Common myeloid progenitor, CD34-positive (primary cell): Measurements from ENCODE around the gene GID8.

ENCODE experiments used
- CTCF ChIA-PET: fragments of 350-600 bp; sonication (Branson Sonifier 250); formaldehyde crosslinking; loops from one replicate; lab custom pipeline; 2021; ENCODE audit warnings: antibody characterized with exemption; lab: Charles Lee
- POLR2A ChIA-PET: fragments of 350-600 bp; sonication (Branson Sonifier 250); formaldehyde crosslinking; loops from one replicate; lab custom pipeline; 2021; ENCODE audit warnings: antibody characterized with exemption; lab: Charles Lee
- DNase-seq, 3 donors: peaks; one replicate each; pipeline versions ENCODE4 v3.0.0 to v3.0.0-alpha.2; 2013
- H3K27ac ChIP-seq, 2 experiments: 1 replicate in 1 of 2; 2 replicates in 1 of 2; pipeline ENCODE4 v1.7.0; 2013; ENCODE audit warnings: inconsistent platforms in 2 of 2, low read length in 2 of 2, mild to moderate bottlenecking in 2 of 2, low read depth in 1 of 2, moderate library complexity in 1 of 2; ENCODE audit not compliant: severe bottlenecking in 2 of 2, insufficient read depth in 1 of 2, poor library complexity in 1 of 2
- H3K27me3 ChIP-seq, 5 experiments: replicated peaks in 2 of 5; 1 replicate in 3 of 5; 2 replicates in 2 of 5; pipeline versions ENCODE4 v1.6.1 to v1.7.0; 2013; ENCODE audit warnings: low read length in 4 of 5, mild to moderate bottlenecking in 2 of 5, moderate library complexity in 2 of 5, inconsistent platforms in 1 of 5; ENCODE audit not compliant: insufficient read depth in 5 of 5, control insufficient read depth in 4 of 5
- H3K36me3 ChIP-seq, 4 experiments: 1 replicate in 2 of 4; 2 replicates in 2 of 4; pipeline versions ENCODE4 v1.6.1 to v1.7.0; 2013; ENCODE audit warnings: low read length in 3 of 4, control low read depth in 1 of 4, mild to moderate bottlenecking in 1 of 4; ENCODE audit not compliant: control insufficient read depth in 4 of 4, insufficient read depth in 4 of 4
- H3K4me1 ChIP-seq, 4 experiments: 1 replicate in 3 of 4; 2 replicates in 1 of 4; pipeline versions ENCODE4 v1.6.1 to v1.7.1; 2013; ENCODE audit warnings: low read length in 3 of 4, mild to moderate bottlenecking in 3 of 4, control low read depth in 1 of 4, inconsistent platforms in 1 of 4, moderate library complexity in 1 of 4; ENCODE audit not compliant: control insufficient read depth in 4 of 4, insufficient read depth in 4 of 4; ENCODE audit errors: control extremely low read depth in 1 of 4
- H3K4me3 ChIP-seq, 7 experiments: 1 replicate in 4 of 7; 2 replicates in 3 of 7; pipeline versions ENCODE4 v1.5.1 to v1.7.0; 2013; ENCODE audit warnings: mild to moderate bottlenecking in 7 of 7, low read length in 6 of 7, moderate library complexity in 6 of 7, inconsistent platforms in 2 of 7, low read depth in 2 of 7, control low read depth in 1 of 7; ENCODE audit not compliant: insufficient read depth in 4 of 7, control insufficient read depth in 1 of 7; ENCODE audit errors: extremely low read depth in 1 of 7
- H3K9me3 ChIP-seq, 5 experiments: 1 replicate in 4 of 5; 2 replicates in 1 of 5; pipeline versions ENCODE4 v1.6.1 to v1.7.1; 2013; ENCODE audit warnings: low read length in 4 of 5, mild to moderate bottlenecking in 2 of 5, inconsistent platforms in 1 of 5, low read depth in 1 of 5, moderate library complexity in 1 of 5; ENCODE audit not compliant: control insufficient read depth in 4 of 5, insufficient read depth in 2 of 5; ENCODE audit errors: control extremely low read depth in 1 of 5
- WGBS: methylation state at CpG from one replicate; pipeline ENCODE4 v1.1.5; 2013; ENCODE audit not compliant: insufficient coverage; 5-methylcytosine and 5-hydroxymethylcytosine counted together

Gene GID8

GRCh38 chr20:62980970-62981369 is 43.0 kb downstream of the GID8 start:
- peaks cover 0 to 13% (median 5%) of the 10 kb centered on the region in 5 experiments for H3K27me3 ChIP-seq

GRCh38 chr20:62982124-62983075 is 44.5 kb downstream of the GID8 start:
- Histone ChIP-seq H3K4me3 (peak overlapping the region in 4 of 7 experiments; percentile 10 to 52 (median 44)), H3K27me3 (peaks cover 0 to 11% (median 7%) of the 10 kb centered on the region in 5 experiments), H3K9me3 (no peaks in the 10 kb centered on the region), H3K4me1 (peaks cover 5 to 60% (median 56%) of the 10 kb centered on the region in 4 experiments), H3K36me3 (no peaks in the 10 kb centered on the region), H3K27ac (no peak overlapping the region)
- peak in 2 of 3 donors; percentile 88 to 90 for DNase-seq
- 25% methylated on average over 12 of the region's 21 CpGs for WGBS
- POLR2A ChIA-PET, result interaction anchor here (1.7 kb wide), 1 partner anchor 17 kb away, joined by 7 read pairs; no protein-coding TSS in a partner anchor
- CTCF ChIA-PET, result interaction anchor here (1.2 to 3.0 kb wide), 5 partner anchors 10 to 26 kb away, joined by 3 to 16 read pairs (median 6); no protein-coding TSS in a partner anchor

More at GRCh38 chr20:62980970-62981369, 43.0 kb downstream of the GID8 start:
- CTCF ChIA-PET, result interaction anchor here (1.6 to 3.3 kb wide), 4 partner anchors 8 to 27 kb away, joined by 6 to 16 read pairs (median 12); no protein-coding TSS in a partner anchor
- WGBS, result 1% methylated on average over 22 of the region's 28 CpGs
- no peaks in the 10 kb centered on the region for H3K36me3 ChIP-seq
- H3K4me1 ChIP-seq, result peaks cover 5 to 68% (median 58%) of the 10 kb centered on the region in 4 experiments
- no peaks in the 10 kb centered on the region for H3K9me3 ChIP-seq
- DNase-seq, result peak; percentile 70 to 89 (median 88)
- H3K27ac ChIP-seq, result no peak overlapping the region
- H3K4me3 ChIP-seq, result peak overlapping the region in 2 of 7 experiments; percentile 6 to 59
- POLR2A ChIA-PET, result interaction anchor here (1.7 to 4.1 kb wide), 3 partner anchors 18 to 28 kb away, joined by 7 to 24 read pairs (median 8); partner anchors contain the start of gene BHLHE23

- WGBS, result 100% methylated on average over 2 of the region's 6 CpGs
- Histone ChIP-seq H3K9me3 (no peaks in the 10 kb centered on the region), H3K27ac (no peak overlapping the region), H3K4me1 (peaks cover 5 to 52% (median 48%) of the 10 kb centered on the region in 4 experiments), H3K27me3 (peaks cover 0 to 11% (median 7%) of the 10 kb centered on the region in 5 experiments), H3K36me3 (no peaks in the 10 kb centered on the region), H3K4me3 (no peak overlapping the region)
- CTCF ChIA-PET, result interaction anchor here (2.5 kb wide), 1 partner anchor 12 kb away, joined by 7 read pairs; no protein-coding TSS in a partner anchor
- POLR2A ChIA-PET, result no interaction called here
- no peak for DNase-seq
These were observed 45.3 kb downstream of the GID8 start for GRCh38 chr20:62983210-62983609.

GRCh38 chr20:62984666-62985443 is 46.9 kb downstream of the GID8 start:
- Histone ChIP-seq H3K9me3 (no peaks in the 10 kb centered on the region), H3K4me3 (no peak overlapping the region), H3K4me1 (peaks cover 3 to 46% (median 39%) of the 10 kb centered on the region in 4 experiments), H3K27ac (no peak overlapping the region), H3K27me3 (peaks cover 0 to 9% (median 4%) of the 10 kb centered on the region in 5 experiments), H3K36me3 (no peaks in the 10 kb centered on the region)
- no peak for DNase-seq
- WGBS, result 92% methylated on average over 18 of the region's 18 CpGs
- ChIA-PET CTCF (interaction anchor here (1.8 to 2.5 kb wide), 2 partner anchors 9 to 10 kb away, joined by 5 to 7 read pairs; no protein-coding TSS in a partner anchor), POLR2A (interaction anchor here (0.6 kb wide), 1 partner anchor 12 kb away, joined by 3 read pairs; no protein-coding TSS in a partner anchor)

- no peaks in the 10 kb centered on the region for H3K36me3 ChIP-seq
- no peak overlapping the region for H3K27ac ChIP-seq
- DNase-seq, result no peak
- no peak overlapping the region for H3K4me3 ChIP-seq
- peaks cover 3 to 40% (median 33%) of the 10 kb centered on the region in 4 experiments for H3K4me1 ChIP-seq
- 98% methylated on average over 14 of the region's 14 CpGs for WGBS
- no peaks in the 10 kb centered on the region for H3K9me3 ChIP-seq
- POLR2A ChIA-PET, result interaction anchor here (0.6 kb wide), 1 partner anchor 13 kb away, joined by 3 read pairs; no protein-coding TSS in a partner anchor
- CTCF ChIA-PET, result interaction anchor here (1.8 kb wide), 1 partner anchor 10 kb away, joined by 5 read pairs; no protein-coding TSS in a partner anchor
- H3K27me3 ChIP-seq, result peaks cover 0 to 9% (median 0%) of the 10 kb centered on the region in 5 experiments
These were observed 47.5 kb downstream of the GID8 start for GRCh38 chr20:62985444-62985778.

- Histone ChIP-seq H3K36me3 (no peaks in the 10 kb centered on the region), H3K27ac (no peak overlapping the region), H3K9me3 (no peaks in the 10 kb centered on the region), H3K4me3 (no peak overlapping the region), H3K4me1 (peaks cover 3 to 31% (median 24%) of the 10 kb centered on the region in 4 experiments), H3K27me3 (peaks cover 0 to 9% (median 0%) of the 10 kb centered on the region in 5 experiments)
- ChIA-PET CTCF (no interaction called here), POLR2A (no interaction called here)
- no peak for DNase-seq
- WGBS, result 100% methylated on average over 2 of the region's 6 CpGs
These were observed 48.4 kb downstream of the GID8 start for GRCh38 chr20:62986257-62986800.
